ENCODE results near the gene BRINP1. TPM values are rescaled to one million over a fixed set of nuclear protein-coding genes. Genes with fewer than 3 reads are reported as not detected.
A peak's percentile ranks its signal among the peaks of the same experiment; 100 is the strongest.

The BRINP1 gene
- total RNA-seq, 2 donors from 2014 or later, result 1.0 TPM; not detected in 1

GRCh38 chr9:119409552-119409951 lies 40.3 kb upstream of the BRINP1 start:
- ATAC-seq (no peak), DNase-seq (no peak)
- 48 to 64% methylated on average over 3 of the region's 3 CpGs for WGBS, 2 donors
- no peaks in the 10 kb centered on the region for H3K36me3 ChIP-seq (replicated peaks in 1 of 2; ENCODE audit: insufficient read depth in 1 of 2, low read depth in 2 of 2)
- no peaks in the 10 kb centered on the region for H3K9me3 ChIP-seq
- no peaks in the 10 kb centered on the region for H3K4me1 ChIP-seq
- H3K27me3 ChIP-seq, result no peaks in the 10 kb centered on the region
- intact Hi-C loops (cut with DNase I), result no loop called here
- no peak overlapping the region for H3K4me3 ChIP-seq
- TF ChIP-seq POLR2A (IDR thresholded peaks at IDR 0.05) (no peak), CTCF (IDR thresholded peaks at IDR 0.05) (no peak)
- H3K27ac ChIP-seq, result no peak overlapping the region

- no peaks in the 10 kb centered on the region for H3K27me3 ChIP-seq
- H3K27ac ChIP-seq, result no peak overlapping the region
- H3K36me3 ChIP-seq (replicated peaks in 1 of 2; ENCODE audit: insufficient read depth in 1 of 2, low read depth in 2 of 2), result no peaks in the 10 kb centered on the region
- DNase-seq (no peak), ATAC-seq (no peak)
- intact Hi-C loops (cut with DNase I), result no loop called here
- H3K9me3 ChIP-seq, result no peaks in the 10 kb centered on the region
- TF ChIP-seq CTCF (IDR thresholded peaks at IDR 0.05) (no peak), POLR2A (IDR thresholded peaks at IDR 0.05) (no peak)
- H3K4me1 ChIP-seq, result no peaks in the 10 kb centered on the region
- H3K4me3 ChIP-seq, result no peak overlapping the region
- WGBS, 2 donors, result 29% methylated on average over 2 of the region's 2 CpGs
These were observed 31.4 kb upstream of the BRINP1 start for GRCh38 chr9:119400606-119401005.

DNA sequence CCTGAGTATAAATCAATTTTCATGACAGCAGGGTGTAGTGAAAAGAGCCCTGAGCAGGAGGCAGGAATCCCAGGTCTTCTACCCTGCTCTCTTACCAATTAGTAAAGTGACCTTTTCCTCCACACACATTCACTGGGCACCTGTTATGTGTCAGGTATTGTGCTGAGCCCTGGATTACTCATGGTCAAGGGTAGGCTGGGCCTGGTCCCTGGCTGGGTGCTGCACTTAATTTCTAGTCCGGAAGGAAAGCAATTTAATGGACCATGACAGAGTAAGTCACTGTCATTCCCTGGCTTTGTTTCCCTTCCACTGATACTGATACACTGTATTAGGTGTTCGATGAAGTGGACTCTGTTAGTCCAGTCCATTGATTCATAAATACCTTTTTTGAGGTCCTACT lies 29.1 kb upstream of the BRINP1 start:
- intact Hi-C loops (cut with DNase I), result no loop called here
- H3K9me3 ChIP-seq, result no peaks in the 10 kb centered on the region
- 65 to 76% methylated on average over 2 of the region's 2 CpGs for WGBS, 2 donors
- ATAC-seq, result no peak
- TF ChIP-seq CTCF (IDR thresholded peaks at IDR 0.05), result no peak
- TF ChIP-seq POLR2A (IDR thresholded peaks at IDR 0.05), result no peak
- no peak overlapping the region for H3K4me3 ChIP-seq
- H3K36me3 ChIP-seq (replicated peaks in 1 of 2; ENCODE audit: insufficient read depth in 1 of 2, low read depth in 2 of 2), result no peaks in the 10 kb centered on the region
- no peak for DNase-seq
- no peaks in the 10 kb centered on the region for H3K27me3 ChIP-seq
- no peaks in the 10 kb centered on the region for H3K4me1 ChIP-seq
- H3K27ac ChIP-seq, result no peak overlapping the region

DNA sequence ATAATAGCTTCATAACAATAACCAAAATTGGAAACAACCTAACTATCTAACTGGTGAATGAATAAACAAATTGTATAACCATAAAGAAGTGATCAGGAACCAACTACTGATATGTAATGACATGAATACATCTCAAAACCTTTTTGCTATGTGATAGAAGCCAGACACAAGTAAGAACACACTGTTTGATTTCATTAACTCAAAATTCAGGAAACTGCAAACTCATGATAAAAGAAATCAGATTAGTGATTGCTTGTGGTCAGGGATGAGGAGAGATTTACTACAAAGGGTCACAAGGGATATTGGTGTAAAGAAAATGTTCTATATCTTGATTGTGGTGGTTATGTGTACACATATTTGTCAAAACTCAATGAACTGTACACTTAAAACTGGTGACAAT lies 22.6 kb upstream of the BRINP1 start:
- no peaks in the 10 kb centered on the region for H3K4me1 ChIP-seq
- H3K27me3 ChIP-seq, result no peaks in the 10 kb centered on the region
- no peak overlapping the region for H3K4me3 ChIP-seq
- no peak for DNase-seq
- H3K27ac ChIP-seq, result no peak overlapping the region
- intact Hi-C loops (cut with DNase I), result no loop called here
- H3K36me3 ChIP-seq (replicated peaks in 1 of 2; ENCODE audit: insufficient read depth in 1 of 2, low read depth in 2 of 2), result no peaks in the 10 kb centered on the region
- TF ChIP-seq POLR2A (IDR thresholded peaks at IDR 0.05) (no peak), CTCF (IDR thresholded peaks at IDR 0.05) (no peak)
- no peaks in the 10 kb centered on the region for H3K9me3 ChIP-seq
- no peak for ATAC-seq

GRCh38 chr9:119375892-119376291 lies 6.7 kb upstream of the BRINP1 start:
- ATAC-seq, result no peak
- WGBS, 2 donors, result 32 to 33% methylated on average over 3 of the region's 3 CpGs
- Histone ChIP-seq H3K27me3 (no peaks in the 10 kb centered on the region), H3K4me1 (no peaks in the 10 kb centered on the region), H3K9me3 (no peaks in the 10 kb centered on the region), H3K4me3 (no peak overlapping the region), H3K27ac (no peak overlapping the region), H3K36me3 (replicated peaks in 1 of 2; ENCODE audit: insufficient read depth in 1 of 2, low read depth in 2 of 2) (no peaks in the 10 kb centered on the region)
- peak in 1 of 4 donors; percentile 10 for DNase-seq
- TF ChIP-seq POLR2A (IDR thresholded peaks at IDR 0.05) (no peak), CTCF (IDR thresholded peaks at IDR 0.05) (peak in 2 of 7 experiments; percentile 11 to 21)
- intact Hi-C loops (cut with DNase I), result no loop called here
